KOPT-K1 (cell line): Measurements from ENCODE around the gene RETSAT.

Experiments used
- H3K27ac ChIP-seq: fragments of 200-600 bp; sonication (generic); 2 replicates; pipeline ENCODE4 v1.5.1; 2016; ENCODE audit warnings: antibody characterized with exemption, mild to moderate bottlenecking, low read depth, low read length; ENCODE audit not compliant: poor library complexity, severe bottlenecking
- H3K36me3 ChIP-seq: fragments of 200-600 bp; sonication (generic); 2 replicates; pipeline ENCODE4 v1.5.1; 2017; ENCODE audit warnings: antibody characterized with exemption, mild to moderate bottlenecking, low read length, moderate library complexity; ENCODE audit not compliant: insufficient read depth
- H3K9me3 ChIP-seq: fragments of 200-600 bp; sonication (generic); 2 replicates; pipeline ENCODE4 v1.5.1; 2017; ENCODE audit warnings: antibody characterized with exemption, low read length, mild to moderate bottlenecking; ENCODE audit not compliant: insufficient read depth, poor library complexity, severe bottlenecking

Gene RETSAT

DNA sequence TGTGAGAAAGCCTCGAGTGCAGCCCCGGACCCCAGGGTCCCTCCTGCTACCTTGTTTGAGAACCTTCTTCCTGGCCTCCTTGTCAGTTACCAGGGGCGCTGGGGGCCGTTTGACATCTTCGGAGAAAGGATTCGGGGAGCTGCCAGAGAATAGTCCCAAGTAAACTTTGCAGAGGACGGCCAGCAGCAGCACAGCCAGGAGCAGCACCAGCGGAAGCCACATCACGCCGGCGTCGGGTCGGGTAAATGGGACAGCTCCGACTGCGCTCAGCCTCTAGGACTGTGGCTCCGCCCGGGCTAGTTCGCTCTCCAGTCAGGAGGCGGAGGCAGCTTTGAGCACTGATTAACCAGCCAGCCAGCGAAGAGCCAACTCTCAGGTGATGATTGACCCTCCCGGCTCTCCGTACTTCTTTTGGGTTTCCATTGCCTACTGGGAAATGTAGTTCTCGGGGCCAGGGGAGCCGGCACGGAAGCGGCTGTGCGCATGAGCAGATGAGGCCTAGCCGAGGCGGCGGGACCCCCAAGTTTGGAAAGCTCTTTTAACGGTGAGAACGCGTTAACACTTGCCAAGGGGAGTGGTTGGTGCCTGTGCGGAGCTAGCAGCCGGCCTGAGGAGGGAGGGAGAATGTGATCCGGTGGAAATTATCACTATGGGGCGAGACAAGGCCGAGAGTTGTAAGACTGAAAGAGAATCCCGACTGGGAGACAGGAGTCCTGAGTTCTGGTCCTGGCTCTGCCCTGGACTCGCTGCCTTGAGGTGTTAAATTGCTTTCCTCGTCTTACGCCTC lies at the start of gene RETSAT, which contains the start of gene ELMOD3:
Gene RETSAT (minus strand): TSS at position 243 of the 787 bp plus-strand sequence. CDS start 21 bp downstream, at position 222.
Gene ELMOD3 (plus strand): TSS at position 484 of the 787 bp plus-strand sequence. CDS start 2,430 bp downstream, outside the sequence.
- Histone ChIP-seq H3K27ac (peak within 1 kb of the TSS; percentile 66), H3K36me3 (peaks cover 40% of the 10 kb centered on the region), H3K9me3 (no peaks in the 10 kb centered on the region)

DNA sequence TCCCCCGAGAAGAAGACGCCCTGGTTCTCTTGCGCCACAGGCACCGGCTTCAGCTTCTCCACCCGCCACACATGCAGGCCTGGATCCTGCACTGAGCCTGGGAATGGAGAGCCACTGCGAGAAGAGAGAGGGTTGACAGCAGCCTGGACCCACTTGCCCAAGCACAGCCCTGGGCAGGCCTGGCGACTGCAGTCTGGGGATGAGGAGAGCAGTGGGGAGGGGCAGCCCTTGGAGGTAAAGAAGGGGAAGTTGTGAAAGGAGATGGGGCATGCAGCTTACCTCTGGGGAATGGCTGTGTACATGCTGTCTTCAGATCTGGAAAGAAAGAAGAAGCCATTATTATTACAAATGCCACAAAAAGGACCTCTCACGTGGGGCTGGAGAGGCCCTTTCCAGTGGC lies 47.5 kb upstream of the RETSAT start:
- H3K27ac ChIP-seq = no peak overlapping the region
- H3K36me3 ChIP-seq = peaks cover 54% of the 10 kb centered on the region

DNA sequence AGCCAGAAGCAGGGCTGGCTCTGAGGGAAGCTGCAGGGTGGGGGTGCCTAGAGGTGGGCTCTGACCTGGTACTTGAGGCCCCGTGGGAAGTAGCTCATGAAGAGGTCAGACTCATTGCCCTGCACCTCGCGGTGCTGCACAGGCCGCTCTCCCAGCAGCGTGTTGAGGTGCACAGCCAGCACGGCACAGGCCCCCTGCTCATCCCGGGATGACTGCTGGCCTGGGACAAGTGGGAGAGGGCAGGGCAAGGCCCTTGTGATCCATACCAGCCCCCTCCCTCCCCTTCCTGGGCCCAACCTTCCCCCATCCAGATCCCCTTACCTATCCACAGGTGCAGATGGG lies 47.1 kb upstream of the RETSAT start:
- Histone ChIP-seq H3K27ac (no peak overlapping the region), H3K9me3 (peaks cover 11% of the 10 kb centered on the region), H3K36me3 (peaks cover 58% of the 10 kb centered on the region)

More for the DNA sequence above, 47.5 kb upstream of the RETSAT start:
- peaks cover 11% of the 10 kb centered on the region for H3K9me3 ChIP-seq

DNA sequence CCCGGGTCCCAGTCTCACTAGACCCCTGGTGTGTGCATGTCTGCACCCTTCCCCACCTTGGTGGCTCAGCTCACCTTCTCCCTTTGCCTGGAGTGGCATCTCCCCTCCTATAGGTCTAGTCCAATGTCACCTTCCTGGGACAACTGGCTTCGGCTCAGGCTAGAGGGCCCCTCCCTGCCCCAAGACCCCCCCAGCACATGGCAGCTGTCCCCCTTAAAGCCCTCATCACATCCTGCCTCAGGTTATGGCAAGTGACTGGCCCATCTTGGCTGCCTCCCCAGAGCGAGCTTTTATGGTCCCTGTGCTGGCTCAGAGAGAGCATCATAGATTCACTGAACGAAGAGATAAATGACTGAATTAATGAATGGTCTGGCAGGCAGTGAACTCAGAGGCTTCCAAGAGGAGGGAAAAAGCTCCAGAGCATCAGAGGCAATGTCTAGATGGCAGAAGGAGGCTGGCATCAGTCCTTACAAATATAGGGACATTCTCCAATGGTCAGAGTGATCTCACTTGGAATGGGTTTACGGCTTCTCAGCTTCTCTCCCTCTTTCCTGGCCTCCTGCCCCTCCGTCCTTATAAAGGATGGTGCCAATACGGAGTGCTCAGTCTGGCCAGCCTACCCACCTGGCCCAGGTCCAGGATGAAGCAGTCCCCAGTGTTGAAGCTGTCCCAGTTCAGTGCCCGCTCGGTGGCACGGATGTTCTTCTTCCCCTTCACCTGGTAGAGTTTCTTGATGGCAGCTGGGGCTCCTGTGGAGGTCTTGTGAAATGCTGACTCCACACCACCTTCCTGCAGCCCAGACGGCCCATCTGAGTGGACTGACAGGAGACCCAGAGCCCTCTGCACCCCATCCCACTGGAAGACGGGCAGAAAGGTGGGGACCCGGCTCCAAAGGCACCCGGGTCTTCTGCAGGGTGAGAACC lies 46.5 kb upstream of the RETSAT start:
- Histone ChIP-seq H3K27ac (no peak overlapping the region), H3K36me3 (peaks cover 64% of the 10 kb centered on the region), H3K9me3 (peaks cover 11% of the 10 kb centered on the region)

DNA sequence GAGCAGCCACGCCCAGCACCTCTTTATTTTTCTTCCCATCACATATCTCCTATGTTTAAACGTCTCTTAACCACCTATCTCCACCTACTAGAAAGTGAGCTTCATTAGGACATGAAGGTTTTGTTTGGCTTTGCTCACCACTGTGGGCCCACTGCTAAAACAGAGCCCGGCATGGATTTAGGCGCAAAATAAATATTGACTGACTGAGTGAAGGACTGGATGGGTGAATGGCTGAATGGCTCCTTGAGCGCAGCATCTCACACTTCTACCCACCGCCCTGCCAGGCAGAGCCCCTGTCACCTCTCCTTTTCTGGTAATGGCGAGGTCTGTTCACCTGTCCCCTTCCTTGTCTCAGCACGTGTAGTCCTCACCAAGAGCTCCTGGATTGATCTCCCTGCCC lies 45.7 kb upstream of the RETSAT start:
- Histone ChIP-seq H3K36me3 (peaks cover 72% of the 10 kb centered on the region), H3K27ac (no peak overlapping the region), H3K9me3 (peaks cover 11% of the 10 kb centered on the region)

DNA sequence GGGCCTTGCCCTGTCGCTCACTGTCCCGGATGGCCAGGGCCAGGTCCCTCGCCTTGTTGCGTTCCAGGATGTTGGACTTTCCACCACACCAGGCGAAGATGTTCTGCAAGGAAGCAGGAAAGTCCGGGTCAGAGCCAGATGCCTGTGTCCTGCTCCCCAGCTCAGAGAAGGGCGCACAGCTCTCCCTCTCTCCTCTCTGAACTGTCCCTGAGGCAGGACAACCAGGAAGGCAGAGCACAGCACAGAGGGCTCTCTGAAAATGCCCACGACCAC lies 44.8 kb upstream of the RETSAT start:
- H3K27ac ChIP-seq = no peak overlapping the region
- H3K9me3 ChIP-seq = peaks cover 8% of the 10 kb centered on the region
- peaks cover 81% of the 10 kb centered on the region for H3K36me3 ChIP-seq

DNA sequence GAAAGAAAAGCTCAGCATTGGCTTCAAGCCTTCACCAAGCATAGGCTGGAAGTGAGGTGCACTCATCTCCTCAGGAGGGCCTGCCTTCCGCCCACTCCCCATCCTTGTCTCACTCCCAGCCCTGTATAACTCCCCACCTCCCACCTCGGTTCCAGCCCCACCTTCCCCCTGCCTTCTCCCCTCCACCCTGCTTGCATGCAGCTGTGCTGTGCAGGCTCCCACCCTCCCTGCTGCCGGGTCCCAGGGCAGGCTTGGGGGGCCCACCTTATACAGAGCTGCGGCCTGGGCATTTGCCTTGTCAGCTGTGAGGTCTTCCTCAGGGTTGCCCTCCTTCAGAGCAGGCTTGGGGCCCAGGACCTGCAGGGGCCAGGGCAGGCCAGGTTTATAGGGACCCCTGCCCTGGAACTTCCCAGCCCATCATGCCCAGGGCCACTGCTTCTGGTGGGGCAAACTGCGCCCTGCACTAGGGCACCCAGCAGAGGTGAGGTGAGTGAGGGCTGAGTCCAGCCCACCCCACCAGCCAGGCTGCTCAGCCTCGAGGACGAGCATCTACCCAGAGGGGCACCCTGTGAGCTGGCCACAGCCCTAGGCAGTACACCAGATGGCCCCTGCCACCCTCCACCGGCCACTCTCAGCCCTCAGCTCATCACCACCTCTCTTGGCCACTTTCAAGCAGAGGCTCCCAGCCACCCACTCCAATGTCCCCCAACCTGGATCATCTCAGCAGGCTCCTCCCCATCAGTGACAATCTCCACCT lies 44.3 kb upstream of the RETSAT start:
- H3K27ac ChIP-seq = no peak overlapping the region
- peaks cover 3% of the 10 kb centered on the region for H3K9me3 ChIP-seq
- H3K36me3 ChIP-seq = peaks cover 86% of the 10 kb centered on the region

DNA sequence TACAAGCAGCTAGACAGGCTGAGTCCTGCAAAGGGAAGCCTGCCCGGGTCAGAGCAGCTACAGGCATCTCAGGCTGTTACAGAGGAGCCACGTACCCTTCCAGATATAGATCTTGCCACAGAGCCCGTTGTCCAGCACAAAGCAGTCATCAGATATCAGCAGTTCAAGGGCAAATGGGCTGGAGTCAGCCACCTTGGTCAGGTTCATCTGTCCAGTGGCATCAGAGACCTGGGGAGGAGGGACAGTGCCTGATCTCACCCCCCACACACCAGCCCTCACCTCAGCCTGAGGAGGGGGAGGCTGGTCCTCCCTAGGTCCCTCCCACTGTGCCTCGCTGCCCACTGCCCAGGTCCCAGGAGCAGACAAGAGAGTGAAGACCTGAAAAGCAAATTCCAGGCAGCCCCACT lies 43.6 kb upstream of the RETSAT start:
- Histone ChIP-seq H3K36me3 (peaks cover 87% of the 10 kb centered on the region), H3K9me3 (no peaks in the 10 kb centered on the region), H3K27ac (no peak overlapping the region)

DNA sequence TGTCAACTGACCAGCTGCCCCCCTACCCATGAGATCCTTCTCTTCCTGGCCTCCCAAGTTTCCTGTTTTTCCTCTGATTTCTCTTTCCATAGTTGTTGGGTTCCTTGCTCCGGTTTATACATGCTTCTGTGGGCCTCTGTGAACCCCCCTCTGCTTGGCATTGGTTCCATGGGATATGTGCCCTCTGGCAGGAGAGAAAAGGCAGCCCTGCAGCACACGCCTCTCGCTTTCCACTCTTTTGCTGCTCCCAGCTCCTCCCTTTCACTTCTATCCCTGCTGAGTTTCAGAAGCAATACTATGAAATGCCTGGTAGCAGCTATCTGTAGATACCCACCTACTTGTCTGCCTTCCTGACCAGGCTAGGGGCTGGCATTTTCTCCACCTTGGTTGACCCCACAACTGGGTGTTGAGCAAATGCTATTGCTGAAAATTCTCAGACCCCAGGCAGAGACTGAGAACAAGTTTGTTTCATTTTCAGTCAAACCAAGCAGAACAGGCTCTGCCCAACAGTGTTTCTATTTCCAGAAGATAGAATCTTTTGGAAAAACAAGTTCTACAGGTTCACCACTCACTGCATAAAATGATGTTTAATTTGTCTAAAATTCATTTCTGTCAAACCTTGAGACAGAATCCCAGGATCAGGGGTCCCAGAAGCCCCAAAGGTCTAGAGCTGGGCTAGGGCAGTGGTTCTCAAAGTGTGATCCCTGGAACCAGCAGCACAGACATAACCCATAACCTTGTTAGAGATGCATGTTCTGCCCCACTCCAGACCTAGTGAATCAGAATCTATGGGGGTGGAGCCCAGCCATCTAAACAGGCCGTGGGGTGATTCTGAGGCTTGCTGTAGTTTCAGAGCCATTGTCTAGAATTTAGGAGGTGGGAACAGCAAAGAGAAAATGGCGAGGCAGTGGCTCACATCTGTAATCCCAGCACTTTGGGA lies 42.5 kb upstream of the RETSAT start:
- no peak overlapping the region for H3K27ac ChIP-seq
- H3K36me3 ChIP-seq = peaks cover 84% of the 10 kb centered on the region
- no peaks in the 10 kb centered on the region for H3K9me3 ChIP-seq

DNA sequence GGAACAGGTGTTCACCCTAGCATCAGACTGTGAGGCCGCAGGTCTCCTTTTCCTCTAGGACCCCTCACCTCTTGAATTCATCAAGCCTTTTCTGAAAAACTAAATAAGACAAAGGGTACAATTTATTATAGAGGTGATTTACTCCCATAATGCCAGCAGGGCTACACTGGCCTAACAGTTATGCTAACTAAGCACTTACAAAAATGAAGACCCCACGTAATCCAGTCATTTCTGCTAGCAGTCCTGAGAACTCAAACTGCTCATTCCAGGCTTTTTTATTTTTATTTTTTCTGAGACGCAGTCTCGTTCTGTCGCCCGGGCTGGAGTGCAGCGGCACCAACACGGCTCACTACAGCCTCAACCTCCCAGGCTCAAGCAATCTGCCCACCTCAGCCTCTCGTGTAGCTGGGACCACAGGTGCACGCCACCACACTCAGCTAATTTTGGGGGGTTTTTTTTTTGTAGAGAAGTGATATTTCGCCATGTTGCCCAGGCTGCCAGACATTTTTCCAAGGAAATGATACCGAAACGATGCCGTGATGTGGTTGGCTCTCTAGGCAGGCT lies 41.7 kb upstream of the RETSAT start:
- H3K9me3 ChIP-seq = no peaks in the 10 kb centered on the region
- peaks cover 84% of the 10 kb centered on the region for H3K36me3 ChIP-seq
- H3K27ac ChIP-seq = no peak overlapping the region

DNA sequence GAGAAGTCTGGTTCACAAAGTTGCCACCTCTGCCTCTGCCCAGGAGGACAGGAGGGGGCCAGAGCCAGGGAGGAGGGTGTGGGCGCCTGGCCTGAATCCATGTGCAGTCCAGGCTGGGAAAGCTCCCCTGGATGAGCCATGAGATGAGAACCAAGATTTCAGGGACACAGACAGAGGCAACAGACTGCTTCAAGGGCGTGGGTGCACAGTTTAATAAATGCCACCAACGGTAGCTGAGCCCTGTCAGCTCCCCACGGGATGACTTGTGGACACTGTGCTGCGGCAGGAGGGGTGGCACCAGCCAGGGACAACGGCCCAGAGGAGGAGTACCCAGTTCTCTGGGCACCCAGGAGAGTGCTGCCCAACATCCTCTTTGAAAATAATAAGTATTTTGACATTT lies 40.6 kb upstream of the RETSAT start:
- no peaks in the 10 kb centered on the region for H3K9me3 ChIP-seq

DNA sequence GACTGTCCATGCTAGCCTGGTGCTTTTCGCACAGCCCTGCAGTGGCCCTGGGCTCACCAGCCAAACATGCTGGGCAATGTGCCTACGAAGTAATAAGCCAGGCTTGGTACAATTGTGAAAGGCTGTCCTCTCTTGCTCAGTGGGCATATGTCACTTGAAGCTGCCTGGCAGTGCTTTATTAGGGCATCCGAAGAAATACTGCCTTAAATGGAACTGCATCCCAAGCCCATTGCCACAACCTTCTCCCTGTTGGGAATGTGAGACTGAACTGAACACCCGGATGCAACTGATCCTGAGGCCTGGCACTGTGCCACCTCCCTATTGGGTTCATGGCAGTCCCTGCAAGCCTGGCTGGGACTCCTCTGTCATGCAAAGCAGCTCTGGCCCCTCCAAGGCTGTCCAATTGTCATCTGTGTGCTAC lies 39.9 kb upstream of the RETSAT start:
- peaks cover 84% of the 10 kb centered on the region; the same call in 1 of the 2 replicates for H3K36me3 ChIP-seq
- H3K27ac ChIP-seq = no peak overlapping the region
- no peaks in the 10 kb centered on the region for H3K9me3 ChIP-seq

More for the DNA sequence above, 40.6 kb upstream of the RETSAT start:
- no peak overlapping the region for H3K27ac ChIP-seq
- H3K36me3 ChIP-seq = peaks cover 84% of the 10 kb centered on the region

DNA sequence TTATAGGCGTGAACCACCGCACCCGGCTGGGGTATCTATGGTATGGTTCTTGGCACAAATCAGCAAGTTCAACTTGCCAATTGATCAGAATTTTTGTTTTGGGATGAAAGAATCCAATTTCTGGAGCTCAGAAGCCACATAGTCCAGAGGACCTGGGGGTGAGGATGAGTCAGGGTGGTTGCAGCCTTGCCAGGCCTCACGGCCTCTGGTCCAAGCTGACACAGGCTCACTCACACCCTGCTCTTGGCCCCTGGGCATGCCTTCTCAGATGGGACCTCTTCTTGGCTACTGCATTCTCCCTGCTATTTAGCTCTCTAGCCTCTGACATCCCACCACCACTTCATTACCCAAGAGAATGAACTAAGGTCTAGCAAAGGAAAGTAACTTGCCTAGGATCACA lies 39.5 kb upstream of the RETSAT start:
- Histone ChIP-seq H3K36me3 (peaks cover 84% of the 10 kb centered on the region; the same call in 1 of the 2 replicates), H3K9me3 (no peaks in the 10 kb centered on the region), H3K27ac (no peak overlapping the region)
